ENCODE measurements around the gene VSIG8.

- TF ChIP-seq CTCF (IDR thresholded peaks at IDR 0.05; ENCODE audit: low read depth, low read length) = no peak
- TF ChIP-seq POLR2A (IDR thresholded peaks at IDR 0.05; ENCODE audit: extremely low read depth, insufficient read length) = no peak
- no peak for TF ChIP-seq MAX (IDR thresholded peaks at IDR 0.05; ENCODE audit: low read depth, low read length)
- no peak for TF ChIP-seq MYC (IDR thresholded peaks at IDR 0.05; ENCODE audit: low read depth, low read length)
Measured at GRCh38 chr1:159828581-159829272, 33.7 kb downstream of the VSIG8 start.
